CD4-positive, alpha-beta T cell treated with Interleukin-4 for 4 hours (primary cell): ENCODE results near the gene NLN.
A peak's percentile ranks its signal among the peaks of the same experiment; 100 is the strongest.
"Not testable (repeated sequence)": the region's sequence is repeated elsewhere in the genome, so short reads cannot be mapped to it uniquely, and the experiment has no call there.

Source experiments
- DNase-seq: peaks from one replicate; pipeline ENCODE4 v3.0.0-alpha.2; 2020

NLN gene

GRCh38 chr5:65734196-65734775 lies 12.3 kb downstream of the NLN start:
- DNase-seq: not testable (repeated sequence)

- DNase-seq: no peak
Measured at GRCh38 chr5:65734921-65735320, 12.9 kb downstream of the NLN start.

GRCh38 chr5:65736011-65736410 lies 14.0 kb downstream of the NLN start:
- no peak for DNase-seq

GRCh38 chr5:65737842-65738241 lies 15.8 kb downstream of the NLN start:
- no peak for DNase-seq

GRCh38 chr5:65738305-65738704 lies 16.3 kb downstream of the NLN start:
- DNase-seq: no peak

- DNase-seq: no peak
Measured at GRCh38 chr5:65739162-65739561, 17.2 kb downstream of the NLN start.

GRCh38 chr5:65742565-65743231 lies 20.7 kb downstream of the NLN start:
- peak; percentile 44 for DNase-seq

- no peak for DNase-seq
Measured at GRCh38 chr5:65749221-65749844, 27.3 kb downstream of the NLN start.

- DNase-seq: no peak
Measured at GRCh38 chr5:65749956-65750355, 28.0 kb downstream of the NLN start.

- DNase-seq: no peak
Measured at GRCh38 chr5:65750938-65751337, 28.9 kb downstream of the NLN start.

- DNase-seq: no peak
Measured at GRCh38 chr5:65753189-65753588, 31.2 kb downstream of the NLN start.

GRCh38 chr5:65758546-65759144 lies 36.6 kb downstream of the NLN start:
- no peak for DNase-seq

GRCh38 chr5:65760504-65761275 lies 38.7 kb downstream of the NLN start:
- peak; percentile 75 for DNase-seq

GRCh38 chr5:65762234-65762633 lies 40.2 kb downstream of the NLN start:
- no peak for DNase-seq

GRCh38 chr5:65765582-65765981 lies 43.6 kb downstream of the NLN start:
- DNase-seq: no peak

- DNase-seq: no peak
Measured at GRCh38 chr5:65766175-65766574, 44.2 kb downstream of the NLN start.

GRCh38 chr5:65766781-65767180 lies 44.8 kb downstream of the NLN start:
- DNase-seq: no peak

GRCh38 chr5:65767565-65767964 lies 45.6 kb downstream of the NLN start:
- DNase-seq: no peak

GRCh38 chr5:65768723-65769346 lies 46.8 kb downstream of the NLN start:
- DNase-seq: no peak

- no peak for DNase-seq
Measured at GRCh38 chr5:65769539-65769938, 47.5 kb downstream of the NLN start.

- no peak for DNase-seq
Measured at GRCh38 chr5:65771266-65771665, 49.3 kb downstream of the NLN start.

- not testable (repeated sequence) for DNase-seq
Measured at GRCh38 chr5:65772963-65773362, 51.0 kb downstream of the NLN start.

GRCh38 chr5:65774346-65774745 lies 52.3 kb downstream of the NLN start:
- peak; percentile 40 for DNase-seq
